GM21528 (cell line): ENCODE data around the gene POC5.
"Not testable (repeated sequence)": the region's sequence is repeated elsewhere in the genome, so short reads cannot be mapped to it uniquely, and the experiment has no call there.

Experiments used
- ATAC-seq: cut with Tn5 transposase; IDR thresholded peaks from one replicate; pipeline ENCODE4 v1.9.1; 2021; ENCODE audit warnings: mild to moderate bottlenecking, moderate library complexity; ENCODE audit not compliant: unreplicated experiment, low FRiP score

Gene POC5, protein sequence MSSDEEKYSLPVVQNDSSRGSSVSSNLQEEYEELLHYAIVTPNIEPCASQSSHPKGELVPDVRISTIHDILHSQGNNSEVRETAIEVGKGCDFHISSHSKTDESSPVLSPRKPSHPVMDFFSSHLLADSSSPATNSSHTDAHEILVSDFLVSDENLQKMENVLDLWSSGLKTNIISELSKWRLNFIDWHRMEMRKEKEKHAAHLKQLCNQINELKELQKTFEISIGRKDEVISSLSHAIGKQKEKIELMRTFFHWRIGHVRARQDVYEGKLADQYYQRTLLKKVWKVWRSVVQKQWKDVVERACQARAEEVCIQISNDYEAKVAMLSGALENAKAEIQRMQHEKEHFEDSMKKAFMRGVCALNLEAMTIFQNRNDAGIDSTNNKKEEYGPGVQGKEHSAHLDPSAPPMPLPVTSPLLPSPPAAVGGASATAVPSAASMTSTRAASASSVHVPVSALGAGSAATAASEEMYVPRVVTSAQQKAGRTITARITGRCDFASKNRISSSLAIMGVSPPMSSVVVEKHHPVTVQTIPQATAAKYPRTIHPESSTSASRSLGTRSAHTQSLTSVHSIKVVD

DNA sequence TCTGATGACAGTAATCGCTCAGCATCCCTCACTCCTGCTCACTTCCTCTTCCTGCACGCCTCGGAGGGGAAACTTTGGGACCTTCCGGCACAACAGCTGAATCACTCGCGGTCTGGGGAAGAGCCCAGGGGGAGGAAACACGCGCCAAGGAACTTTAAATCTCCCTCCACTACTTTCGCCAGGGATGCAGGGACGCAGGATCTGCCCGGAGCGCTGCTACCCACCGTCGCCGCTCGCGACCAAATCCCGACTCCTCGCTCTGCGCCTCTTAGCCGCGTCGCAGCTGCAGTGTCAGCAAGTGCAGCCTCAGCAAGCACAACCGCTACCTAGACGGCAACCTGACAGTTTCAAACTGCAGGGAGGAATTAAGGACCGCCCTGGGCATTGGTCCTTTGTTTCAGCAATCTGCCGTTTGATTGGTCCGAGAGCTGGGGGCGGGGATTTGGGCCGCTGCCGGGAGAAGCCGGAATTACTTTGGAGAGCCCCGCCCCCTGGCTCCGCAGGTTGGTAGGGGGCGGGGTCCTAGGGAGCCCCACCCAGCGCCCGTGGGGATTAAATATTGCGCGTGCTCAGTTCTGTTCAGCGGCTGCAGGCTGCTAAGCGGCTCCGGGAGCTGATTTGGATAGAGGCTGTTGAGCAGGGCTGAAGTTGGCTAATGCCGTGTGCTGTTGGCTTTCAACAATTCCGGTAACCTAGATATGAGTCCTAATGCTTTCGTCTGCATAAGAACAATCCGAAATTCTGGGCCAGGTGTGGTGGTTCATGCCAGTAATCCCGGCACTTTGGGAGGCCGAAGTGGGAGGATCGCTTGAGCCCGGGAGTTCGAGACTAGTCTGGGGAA is at the start of gene POC5:
Gene POC5, minus strand, starts transcription at position 356 of the 841 bp plus-strand sequence. CDS start 4,500 bp downstream, outside the sequence.
- ATAC-seq = peak; percentile 97

DNA sequence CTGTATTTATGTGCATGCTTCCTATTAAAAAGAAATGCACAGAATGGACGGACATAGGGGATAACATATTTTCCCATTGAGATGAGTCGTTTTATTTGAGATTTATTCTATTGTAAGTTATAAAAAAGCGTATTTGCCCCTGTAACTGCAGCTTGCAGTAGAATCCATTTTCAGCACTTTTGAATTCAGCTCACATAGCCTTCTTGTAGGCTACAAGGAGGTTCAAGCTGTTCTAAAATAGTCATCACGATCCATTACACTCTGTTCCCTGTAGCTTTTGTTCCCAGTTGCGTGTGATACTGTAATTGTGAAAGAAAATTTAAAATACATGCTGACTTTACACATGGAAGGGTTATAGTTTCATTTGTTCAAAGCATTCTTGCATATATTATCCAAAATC is 40.9 kb upstream of the POC5 start:
- no peak for ATAC-seq

DNA sequence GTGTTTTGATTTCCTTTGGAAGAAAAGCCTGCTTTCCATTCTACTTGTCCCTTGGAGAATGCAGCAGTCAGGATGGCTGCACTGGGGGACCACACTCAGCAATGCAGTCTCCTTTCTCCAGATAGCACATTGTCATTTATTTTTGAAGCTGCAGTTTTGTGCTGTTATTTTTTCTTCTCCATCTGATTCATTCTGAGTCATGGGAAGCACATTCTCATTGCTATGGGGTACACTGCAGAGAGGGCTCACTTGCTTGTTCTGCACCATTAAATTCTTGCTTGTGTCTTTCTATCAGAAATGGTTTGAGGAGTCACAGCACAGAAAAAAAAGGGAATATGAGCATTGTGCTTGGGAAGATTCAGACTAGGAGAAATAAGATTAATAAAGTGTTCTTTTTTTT is 39.7 kb upstream of the POC5 start:
- ATAC-seq = no peak

DNA sequence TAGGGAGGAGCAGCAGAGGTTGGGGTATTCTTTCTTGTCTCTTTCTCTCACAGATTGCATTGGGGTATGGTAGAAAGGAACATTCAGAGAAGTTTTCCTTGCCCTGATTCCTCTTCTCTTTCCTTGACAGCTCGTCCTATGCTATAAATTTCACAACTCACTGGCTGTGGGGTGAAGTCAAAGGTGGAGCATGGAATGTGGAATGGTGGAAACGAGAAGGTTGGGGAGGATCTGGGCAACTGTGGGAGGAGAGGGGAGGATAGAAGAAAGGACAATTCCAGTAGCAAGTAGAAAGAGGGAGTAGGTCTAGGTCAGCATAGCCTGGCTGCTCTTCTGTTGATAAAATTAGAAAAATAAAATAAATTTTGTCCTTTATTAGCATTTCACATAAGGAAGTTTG is 39.0 kb upstream of the POC5 start:
- no peak for ATAC-seq

DNA sequence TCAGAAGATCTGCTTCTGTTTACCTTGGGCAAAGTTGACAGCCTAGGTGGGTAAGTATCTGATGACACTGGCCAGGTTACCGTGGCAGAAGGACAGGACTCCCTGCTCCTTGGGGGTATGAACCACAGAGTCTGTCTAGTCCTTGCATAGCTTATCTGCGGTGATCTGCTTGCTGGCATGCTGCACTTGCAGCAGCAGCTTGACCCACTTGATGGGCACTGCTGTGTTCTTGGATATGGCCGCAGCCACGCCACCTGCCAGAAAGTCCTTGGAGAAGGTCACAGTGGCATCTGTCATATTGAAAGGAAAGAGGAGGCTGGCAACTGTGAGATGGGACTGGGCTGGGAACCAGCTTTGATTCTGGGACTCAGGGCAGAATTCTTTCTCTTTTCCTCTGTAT is 35.9 kb upstream of the POC5 start:
- ATAC-seq = no peak

DNA sequence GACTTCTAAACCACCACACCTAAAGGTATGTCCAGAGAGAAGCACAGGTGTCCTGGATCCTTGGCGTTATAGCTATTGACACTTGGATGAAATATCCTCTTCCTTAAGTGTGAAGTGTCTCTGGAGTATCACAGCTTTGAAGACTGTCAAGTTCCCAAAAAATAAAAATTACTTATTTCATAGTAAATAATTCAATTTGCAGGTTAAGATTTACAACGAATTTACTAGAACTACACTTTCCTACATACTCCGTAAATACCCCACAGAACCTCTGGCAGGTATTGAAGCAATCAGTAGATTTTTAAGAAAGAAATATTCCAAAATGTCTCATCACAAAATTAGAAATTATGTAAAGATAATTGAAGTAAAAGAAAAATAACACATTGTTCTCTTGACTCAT is 27.1 kb upstream of the POC5 start:
- no peak for ATAC-seq

DNA sequence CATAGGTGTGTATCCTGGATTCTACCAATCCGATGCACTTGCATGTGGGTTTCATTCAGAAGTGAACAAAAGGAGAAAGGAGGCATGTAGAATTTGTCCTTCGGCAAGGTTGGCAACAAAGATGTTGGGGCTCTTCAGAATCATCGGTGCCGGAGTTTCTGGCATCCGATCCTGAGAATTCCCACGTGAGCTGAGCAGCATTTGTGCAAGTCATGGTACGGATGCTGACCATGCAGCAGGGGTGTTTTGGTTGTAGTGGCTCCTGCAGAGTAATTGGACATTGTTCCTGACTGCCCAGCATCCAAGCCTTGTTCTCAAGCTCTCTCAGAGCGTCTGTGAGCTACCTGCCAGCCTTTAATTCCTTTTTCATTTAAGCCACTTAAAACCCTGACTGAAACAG is 19.0 kb upstream of the POC5 start:
- no peak for ATAC-seq

DNA sequence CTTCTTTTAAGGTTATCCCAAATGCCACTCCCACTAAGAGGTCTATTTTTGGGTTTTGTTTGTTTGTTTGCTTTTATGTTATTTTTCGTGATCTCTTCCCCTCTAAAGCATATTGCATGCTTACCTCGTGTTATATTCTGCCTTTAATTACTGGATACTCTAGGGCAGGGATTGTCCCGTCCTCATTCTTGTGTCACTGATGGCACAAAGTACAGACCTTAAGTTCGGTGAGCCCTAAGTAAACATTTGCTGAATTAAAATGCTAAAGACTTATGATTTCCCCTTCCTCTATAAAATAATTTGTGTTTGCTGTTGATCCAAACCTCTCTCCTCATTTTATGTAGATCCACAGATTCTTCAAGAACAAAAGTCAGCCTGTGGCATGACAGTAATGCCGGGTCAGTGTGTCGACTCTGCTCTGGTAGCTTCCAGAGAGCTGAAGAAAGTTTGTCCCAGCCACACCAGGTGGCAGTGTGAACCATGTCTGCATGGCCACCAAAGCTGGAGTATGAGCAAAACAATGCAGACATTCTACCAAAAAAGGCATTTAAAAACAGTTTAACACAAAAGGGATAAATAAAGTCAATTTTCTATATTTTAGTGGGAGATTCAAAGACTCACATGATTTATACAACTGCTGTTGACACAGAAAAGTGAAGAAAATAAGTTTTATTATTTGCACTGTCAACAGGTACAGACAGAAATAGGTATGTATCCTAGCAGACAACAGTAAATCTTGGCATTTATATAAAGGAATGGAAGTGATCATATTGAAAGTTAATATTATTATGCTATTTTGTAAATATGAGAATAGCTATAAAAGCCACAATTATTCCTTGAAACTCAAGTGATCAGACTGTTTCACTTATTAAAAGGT is 17.9 kb upstream of the POC5 start:
- no peak for ATAC-seq

DNA sequence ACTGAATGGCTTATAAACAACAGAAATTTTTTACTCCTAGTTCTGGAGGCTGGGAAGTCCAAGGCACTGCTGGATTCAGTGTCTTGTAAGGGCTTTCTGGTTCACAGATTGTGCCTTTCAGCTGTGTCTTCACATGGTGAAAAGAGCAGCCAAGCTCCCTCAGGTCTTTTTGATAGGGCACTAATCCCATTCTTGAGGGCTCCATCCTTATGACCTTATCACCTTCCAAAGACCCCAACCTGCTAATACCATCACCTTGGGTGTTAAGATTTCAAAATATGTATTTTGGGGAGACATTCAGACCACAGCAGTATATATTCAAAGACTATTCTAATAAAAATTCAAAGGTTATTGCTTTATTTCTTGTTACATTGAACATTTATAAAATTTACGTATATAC is 16.5 kb upstream of the POC5 start:
- ATAC-seq = no peak

DNA sequence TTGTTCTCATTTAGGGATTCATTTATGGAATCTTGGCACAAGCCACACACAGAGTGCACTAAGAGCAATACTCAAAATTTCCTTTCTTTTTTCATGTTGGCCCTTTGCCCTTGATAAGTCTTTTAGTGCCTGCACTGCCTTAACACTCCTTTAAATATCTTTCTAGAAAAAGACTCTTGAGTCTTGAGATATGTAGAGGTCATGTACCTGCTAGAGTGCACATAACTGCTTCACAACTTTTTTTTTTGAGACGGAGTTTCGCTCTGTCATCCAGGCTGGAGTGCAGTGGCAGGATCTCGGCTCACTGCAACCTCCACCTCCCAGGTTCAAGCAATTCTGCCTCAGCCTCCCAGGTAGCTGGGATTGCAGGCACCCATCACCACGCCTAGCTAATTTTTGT is 14.3 kb upstream of the POC5 start:
- not testable (repeated sequence) for ATAC-seq

DNA sequence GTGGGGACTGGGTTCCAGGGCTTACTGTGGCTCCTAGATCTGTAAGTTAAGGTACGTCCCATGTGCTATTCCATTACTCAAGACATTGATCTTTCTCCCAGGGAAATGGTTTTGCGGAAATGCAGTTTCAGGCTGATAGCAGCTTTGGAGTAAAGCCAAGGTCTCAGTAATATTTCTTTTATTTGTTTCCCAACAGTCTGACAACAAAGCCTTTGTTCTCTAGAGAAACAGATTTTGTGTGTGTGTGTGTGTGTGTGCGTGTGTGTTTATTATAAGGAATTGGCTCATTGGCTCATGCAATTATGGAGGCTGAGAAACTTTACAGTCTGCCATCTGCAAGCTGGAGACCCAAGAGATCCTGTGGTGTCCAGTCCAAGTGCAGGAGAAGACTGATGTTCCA is 12.1 kb upstream of the POC5 start:
- ATAC-seq = no peak

DNA sequence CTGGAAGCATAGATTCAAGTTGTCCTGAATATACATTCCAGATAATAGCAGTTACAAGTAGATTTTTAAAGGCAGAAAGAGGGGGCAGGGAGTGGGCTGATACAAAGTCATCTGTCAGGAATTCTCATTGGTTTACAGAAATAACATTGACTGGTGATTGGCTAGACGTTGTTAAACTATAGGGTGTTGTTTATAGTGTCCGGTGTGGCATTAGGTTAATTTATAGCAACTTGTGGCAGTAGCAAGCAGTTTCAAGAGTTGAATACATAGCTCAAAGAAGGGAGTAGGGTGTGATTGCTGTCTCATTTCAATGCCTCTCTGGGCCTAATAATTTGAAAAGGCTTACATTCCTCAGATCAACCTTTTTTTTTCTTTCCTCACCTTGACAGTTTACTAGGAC is 10.7 kb upstream of the POC5 start:
- ATAC-seq = no peak

DNA sequence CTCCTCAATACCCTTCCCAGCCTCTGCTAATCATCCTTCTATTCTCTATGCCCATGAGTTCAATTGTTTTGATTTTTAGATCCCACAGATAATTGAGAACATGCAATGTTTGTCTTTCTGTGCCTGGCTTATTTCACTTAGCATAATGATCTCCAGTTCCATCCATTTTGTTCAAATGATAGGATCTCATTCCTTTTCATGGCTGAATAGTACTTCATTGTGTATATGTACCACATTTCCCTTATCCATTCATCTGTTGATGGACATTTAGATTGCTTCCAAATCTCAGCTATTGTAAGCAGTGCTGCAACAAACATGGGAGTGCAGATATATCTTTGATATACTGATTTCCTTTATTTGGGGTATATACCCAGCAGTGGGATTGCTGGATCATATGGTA is 9.0 kb upstream of the POC5 start:
- ATAC-seq = not testable (repeated sequence)

DNA sequence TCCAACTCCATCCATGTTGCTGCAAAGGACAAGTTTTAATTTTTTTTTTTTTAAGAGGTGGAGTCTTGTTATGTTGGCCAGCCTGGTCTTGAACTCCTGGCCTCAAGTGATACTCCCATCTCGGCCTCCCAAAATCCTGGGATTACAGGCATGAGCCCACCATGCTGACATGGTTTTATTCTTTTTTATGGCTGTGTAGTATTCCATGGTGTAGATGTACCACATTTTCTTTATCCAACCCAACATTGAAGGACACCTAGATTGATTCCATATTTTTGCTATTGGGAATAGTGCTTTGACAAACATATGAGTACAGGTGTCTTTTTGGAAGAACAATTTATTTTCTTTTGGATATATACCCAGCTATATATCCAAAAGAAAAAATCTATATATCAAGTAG is 6.1 kb upstream of the POC5 start:
- no peak for ATAC-seq

DNA sequence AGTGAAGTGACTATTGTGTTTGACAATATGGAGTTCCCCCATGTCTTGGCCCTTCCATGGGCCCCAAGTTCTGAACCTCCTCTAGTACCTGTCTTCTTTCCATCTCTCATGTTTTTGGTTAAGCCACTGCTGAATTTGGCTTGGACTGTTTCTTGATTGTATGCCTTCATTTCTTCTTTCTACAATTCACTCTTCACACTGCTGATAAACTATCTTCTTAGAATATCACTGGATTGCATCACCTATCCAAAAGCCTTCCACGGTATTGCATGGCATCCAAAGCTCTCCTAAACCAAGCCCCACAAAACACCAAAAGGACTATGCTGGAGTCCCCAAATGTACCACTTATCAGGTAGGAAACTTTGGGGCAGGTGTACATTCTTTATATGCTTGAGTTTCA is 4.3 kb upstream of the POC5 start:
- no peak for ATAC-seq

DNA sequence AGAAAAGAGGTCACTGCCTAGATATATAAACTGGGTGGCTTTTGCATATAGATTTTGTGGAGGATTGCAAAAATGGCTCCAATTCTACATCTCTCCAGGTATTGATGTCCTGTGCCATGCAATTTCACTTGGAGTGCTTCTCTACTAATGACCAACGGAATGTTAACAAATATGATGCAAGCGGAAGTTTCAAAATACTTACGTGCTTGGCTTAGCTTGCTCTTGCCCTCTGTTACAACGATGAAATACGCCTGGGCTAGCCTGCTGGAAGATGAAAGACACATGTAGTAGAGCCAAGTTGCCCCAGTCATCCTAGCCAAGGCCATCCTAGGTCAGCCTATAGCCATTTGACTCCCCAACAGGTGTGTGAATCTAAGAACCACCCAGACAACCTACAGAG is 3.6 kb upstream of the POC5 start:
- no peak for ATAC-seq

DNA sequence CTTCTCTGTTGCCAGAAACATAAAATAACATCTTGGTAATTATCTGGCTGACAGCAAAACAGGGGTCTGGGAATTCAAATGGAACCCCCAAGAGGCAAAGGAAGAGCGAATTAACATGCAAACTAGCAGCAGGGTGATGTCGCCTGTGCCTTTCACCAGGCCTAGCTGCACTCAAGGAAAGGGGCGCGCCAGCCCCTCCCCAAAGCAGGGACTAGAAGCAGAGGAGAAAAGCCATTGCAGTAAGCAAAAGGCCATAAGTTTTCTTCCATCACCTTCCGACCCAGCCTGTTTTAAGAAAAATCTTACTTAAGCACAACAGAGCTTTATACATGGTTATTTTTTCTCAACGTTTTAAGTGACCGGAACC is 539 bp downstream of the POC5 start:
- ATAC-seq = peak; percentile 26

DNA sequence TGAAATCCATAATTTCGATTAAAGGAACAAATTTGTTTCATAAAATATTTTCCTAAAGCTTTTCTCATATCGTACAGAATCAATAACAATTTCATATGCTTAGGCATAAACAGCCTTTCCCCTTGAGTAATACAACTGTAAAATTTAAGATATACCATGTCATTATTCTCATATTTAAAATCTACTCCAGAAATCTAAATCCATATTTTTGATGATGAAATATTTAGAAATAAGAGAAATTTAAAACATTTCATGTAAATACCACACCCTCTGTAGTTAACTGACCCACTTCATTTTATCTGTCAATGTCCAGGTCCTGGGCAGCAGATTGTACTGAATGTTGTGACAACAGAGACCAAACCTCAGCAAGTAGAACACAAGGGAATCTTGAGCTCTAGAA is 5.1 kb downstream of the POC5 start:
- no peak for ATAC-seq

DNA sequence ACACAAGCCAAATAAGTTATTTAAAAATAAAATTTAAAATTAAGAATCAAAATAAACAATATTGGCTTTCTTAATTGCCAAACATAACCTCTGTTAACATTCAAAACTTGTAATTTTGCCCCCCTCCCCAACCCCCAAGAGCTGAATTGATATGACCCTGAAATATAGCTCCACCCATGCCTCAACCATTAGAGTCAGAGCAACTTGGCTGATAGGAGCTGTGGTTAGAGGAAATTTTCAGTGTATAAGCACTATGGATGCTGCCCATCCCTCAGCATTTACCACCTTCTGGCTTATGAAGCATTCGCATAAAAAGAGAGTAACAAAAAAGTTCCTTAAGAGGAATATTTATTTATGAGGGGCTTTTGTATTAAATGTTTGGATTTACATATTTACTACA is 6.1 kb downstream of the POC5 start:
- ATAC-seq = no peak

DNA sequence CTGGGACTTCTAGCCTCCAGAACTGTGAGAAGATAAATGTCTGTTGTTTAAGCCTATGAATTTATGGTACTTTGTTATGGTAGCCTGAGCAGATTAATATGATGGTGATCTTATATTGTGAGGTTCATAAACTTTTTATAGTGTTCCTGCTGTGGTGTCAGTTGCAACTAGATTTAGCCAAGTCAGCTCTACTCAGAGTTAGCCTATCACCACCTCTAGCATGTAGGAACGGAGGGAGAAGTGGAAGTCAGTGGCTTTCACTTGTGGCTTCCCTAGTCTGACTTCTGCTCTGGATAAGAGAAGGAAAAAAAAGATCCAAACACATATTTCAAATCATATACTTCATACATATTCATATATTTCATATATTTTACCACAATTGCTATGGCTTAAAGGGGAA is 6.6 kb downstream of the POC5 start:
- ATAC-seq = no peak
